Right lung (tissue), 10 donors: ENCODE measurements around the gene MGAT1. TPM values are rescaled to one million over a fixed set of nuclear protein-coding genes. Genes with fewer than 3 reads are reported as not detected.
"Not testable (repeated sequence)": the region's sequence is repeated elsewhere in the genome, so short reads cannot be mapped to it uniquely, and the experiment has no call there.

Experiments used
- DNase-seq, 2 donors: peaks; one replicate each; pipeline ENCODE4 v3.0.0-alpha.2; 2013
- long read RNA-seq, 8 donors: transcript quantifications; one replicate each; lab custom pipeline, GENCODE V29; 2026
- polyA plus RNA-seq, 5 donors: library from polyadenylated mRNA; unstranded; fragments of 120-200 nt; gene quantifications; one replicate each; pipeline versions ENCODE4 v1.2.1 to v1.2.3, GENCODE V29; 2013; ENCODE audit warnings: inconsistent platforms in 1 of 5, low replicate concordance in 1 of 5; ENCODE audit not compliant: insufficient read length in 5 of 5, insufficient read depth in 1 of 5

The MGAT1 gene
- polyA plus RNA-seq: 100 to 1,000 TPM in 1 of 5 donors, 10 to 100 TPM in 4; 67.9 to 104 (median 75.3) TPM
- long read RNA-seq, donor 1, transcript MGAT1-201 (2 exons, 2,761 nt): major isoform, 32 of 46 reads
- long read RNA-seq, donor 1, transcript MGAT1-203 (3 exons, 3,077 nt): minor isoform, 8 of 46 reads
- long read RNA-seq, donor 1, partial matches to known transcripts: 0 of 46 reads
- long read RNA-seq, donor 1, other reads (novel, unspliced or antisense): 0 of 46 reads
- long read RNA-seq, donor 2, transcript MGAT1-201 (2 exons, 2,761 nt): major isoform, 8 of 14 reads
- long read RNA-seq, donor 2, transcript MGAT1-203 (3 exons, 3,077 nt): minor isoform, 5 of 14 reads
- long read RNA-seq, donor 2, partial matches to known transcripts: 0 of 14 reads
- long read RNA-seq, donor 2, other reads (novel, unspliced or antisense): 0 of 14 reads
- long read RNA-seq, donor 3, transcript MGAT1-201 (2 exons, 2,761 nt): major isoform, 14 of 27 reads
- long read RNA-seq, donor 3, transcript MGAT1-203 (3 exons, 3,077 nt): minor isoform, 10 of 27 reads
- long read RNA-seq, donor 3, partial matches to known transcripts: 0 of 27 reads
- long read RNA-seq, donor 3, other reads (novel, unspliced or antisense): 0 of 27 reads
- long read RNA-seq, donor 4, transcript MGAT1-201 (2 exons, 2,761 nt): major isoform, 14 of 20 reads
- long read RNA-seq, donor 4, partial matches to known transcripts: 0 of 20 reads
- long read RNA-seq, donor 4, other reads (novel, unspliced or antisense): 0 of 20 reads
- long read RNA-seq, donor 5, transcript MGAT1-203 (3 exons, 3,077 nt): minor isoform, 11 of 41 reads
- long read RNA-seq, donor 5, transcript MGAT1-201 (2 exons, 2,761 nt): major isoform, 22 of 41 reads
- long read RNA-seq, donor 5, partial matches to known transcripts: 0 of 41 reads
- long read RNA-seq, donor 5, other reads (novel, unspliced or antisense): 0 of 41 reads
- long read RNA-seq, donor 6, transcript MGAT1-201 (2 exons, 2,761 nt): major isoform, 20 of 36 reads
- long read RNA-seq, donor 6, transcript MGAT1-203 (3 exons, 3,077 nt): minor isoform, 13 of 36 reads
- long read RNA-seq, donor 6, partial matches to known transcripts: 0 of 36 reads
- long read RNA-seq, donor 6, other reads (novel, unspliced or antisense): 0 of 36 reads
- long read RNA-seq, donor 7, transcript MGAT1-203 (3 exons, 3,077 nt): minor isoform, 13 of 35 reads
- long read RNA-seq, donor 7, transcript MGAT1-201 (2 exons, 2,761 nt): major isoform, 19 of 35 reads
- long read RNA-seq, donor 7, partial matches to known transcripts: 0 of 35 reads
- long read RNA-seq, donor 7, other reads (novel, unspliced or antisense): 0 of 35 reads
- long read RNA-seq, donor 8, transcript MGAT1-203 (3 exons, 3,077 nt): major isoform, 6 of 13 reads
- long read RNA-seq, donor 8, partial matches to known transcripts: 0 of 13 reads
- long read RNA-seq, donor 8, other reads (novel, unspliced or antisense): 0 of 13 reads

- DNase-seq: peak; percentile 85 to 88
Measured at GRCh38 chr5:180802325-180803180, at the start of gene MGAT1. MGAT1 (minus strand) TSS chr5:180802806; CDS start chr5:180792971, 9,835 bp downstream.

- DNase-seq: no peak
Measured at GRCh38 chr5:180850434-180851078, 48.0 kb upstream of the MGAT1 start.

GRCh38 chr5:180849827-180850226 lies 47.2 kb upstream of the MGAT1 start:
- no peak for DNase-seq

GRCh38 chr5:180848878-180849277 lies 46.3 kb upstream of the MGAT1 start:
- DNase-seq: no peak

GRCh38 chr5:180848265-180848664 lies 45.7 kb upstream of the MGAT1 start:
- DNase-seq: no peak

- no peak for DNase-seq
Measured at GRCh38 chr5:180847026-180847425, 44.4 kb upstream of the MGAT1 start.

GRCh38 chr5:180844858-180845257 lies 42.3 kb upstream of the MGAT1 start:
- no peak for DNase-seq

- no peak for DNase-seq
Measured at GRCh38 chr5:180844432-180844831, 41.8 kb upstream of the MGAT1 start.

GRCh38 chr5:180839935-180840334 lies 37.3 kb upstream of the MGAT1 start:
- DNase-seq: no peak

GRCh38 chr5:180839227-180839626 lies 36.6 kb upstream of the MGAT1 start:
- no peak for DNase-seq

- DNase-seq: no peak
Measured at GRCh38 chr5:180837478-180837877, 34.9 kb upstream of the MGAT1 start.

- no peak for DNase-seq
Measured at GRCh38 chr5:180832638-180833068, 30.0 kb upstream of the MGAT1 start.

- peak; percentile 77 to 80 for DNase-seq
Measured at GRCh38 chr5:180831139-180832093, 28.8 kb upstream of the MGAT1 start.

GRCh38 chr5:180830253-180831138 lies 27.9 kb upstream of the MGAT1 start:
- no peak for DNase-seq

- no peak for DNase-seq
Measured at GRCh38 chr5:180829726-180830125, 27.1 kb upstream of the MGAT1 start.

GRCh38 chr5:180828756-180829531 lies 26.3 kb upstream of the MGAT1 start:
- DNase-seq: not testable (repeated sequence)

- not testable (repeated sequence) for DNase-seq
Measured at GRCh38 chr5:180827374-180827773, 24.8 kb upstream of the MGAT1 start.
